22Rv1 (cell line): ENCODE data around the gene MINDY4.

Experiments used
- ZFX ChIP-seq: fragments of 450-650 bp; IDR thresholded peaks from 2 replicates; pipeline ENCODE4 v1.6.1; 2017; ENCODE audit warnings: antibody characterized with exemption, borderline replicate concordance
- TF ChIP-seq, protein P1 (sequence below): fragments of 450-650 bp; IDR thresholded peaks from 2 replicates; pipeline ENCODE4 v1.5.1; 2017; ENCODE audit warnings: mild to moderate bottlenecking

DNA sequence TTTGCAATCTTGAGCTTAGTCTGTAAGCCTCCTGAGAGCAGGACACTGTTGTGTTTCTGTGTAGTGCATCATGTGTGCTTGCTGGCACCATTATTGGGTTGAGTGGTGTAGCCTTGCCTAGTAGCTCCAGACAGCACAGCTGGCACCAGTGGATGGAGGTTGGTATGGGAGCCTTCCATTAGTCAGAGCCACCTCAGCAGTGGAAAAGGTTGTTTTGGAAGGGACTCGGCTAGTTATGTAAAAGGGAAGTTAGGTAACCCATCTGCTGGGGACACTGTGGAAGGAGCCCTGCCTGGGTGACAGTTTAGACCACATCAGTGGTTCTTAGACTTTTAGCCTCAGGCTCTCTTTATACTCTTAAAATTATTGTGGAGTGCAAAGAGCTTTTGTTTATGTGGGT is 16.3 kb downstream of the MINDY4 start:
- TF ChIP-seq, protein P1, sequence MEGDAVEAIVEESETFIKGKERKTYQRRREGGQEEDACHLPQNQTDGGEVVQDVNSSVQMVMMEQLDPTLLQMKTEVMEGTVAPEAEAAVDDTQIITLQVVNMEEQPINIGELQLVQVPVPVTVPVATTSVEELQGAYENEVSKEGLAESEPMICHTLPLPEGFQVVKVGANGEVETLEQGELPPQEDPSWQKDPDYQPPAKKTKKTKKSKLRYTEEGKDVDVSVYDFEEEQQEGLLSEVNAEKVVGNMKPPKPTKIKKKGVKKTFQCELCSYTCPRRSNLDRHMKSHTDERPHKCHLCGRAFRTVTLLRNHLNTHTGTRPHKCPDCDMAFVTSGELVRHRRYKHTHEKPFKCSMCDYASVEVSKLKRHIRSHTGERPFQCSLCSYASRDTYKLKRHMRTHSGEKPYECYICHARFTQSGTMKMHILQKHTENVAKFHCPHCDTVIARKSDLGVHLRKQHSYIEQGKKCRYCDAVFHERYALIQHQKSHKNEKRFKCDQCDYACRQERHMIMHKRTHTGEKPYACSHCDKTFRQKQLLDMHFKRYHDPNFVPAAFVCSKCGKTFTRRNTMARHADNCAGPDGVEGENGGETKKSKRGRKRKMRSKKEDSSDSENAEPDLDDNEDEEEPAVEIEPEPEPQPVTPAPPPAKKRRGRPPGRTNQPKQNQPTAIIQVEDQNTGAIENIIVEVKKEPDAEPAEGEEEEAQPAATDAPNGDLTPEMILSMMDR = no peak
- no peak for TF ChIP-seq ZFX
